Measurements from ENCODE around the gene PLBD2.
A peak's percentile ranks its signal among the peaks of the same experiment; 100 is the strongest.

The PLBD2 gene

DNA sequence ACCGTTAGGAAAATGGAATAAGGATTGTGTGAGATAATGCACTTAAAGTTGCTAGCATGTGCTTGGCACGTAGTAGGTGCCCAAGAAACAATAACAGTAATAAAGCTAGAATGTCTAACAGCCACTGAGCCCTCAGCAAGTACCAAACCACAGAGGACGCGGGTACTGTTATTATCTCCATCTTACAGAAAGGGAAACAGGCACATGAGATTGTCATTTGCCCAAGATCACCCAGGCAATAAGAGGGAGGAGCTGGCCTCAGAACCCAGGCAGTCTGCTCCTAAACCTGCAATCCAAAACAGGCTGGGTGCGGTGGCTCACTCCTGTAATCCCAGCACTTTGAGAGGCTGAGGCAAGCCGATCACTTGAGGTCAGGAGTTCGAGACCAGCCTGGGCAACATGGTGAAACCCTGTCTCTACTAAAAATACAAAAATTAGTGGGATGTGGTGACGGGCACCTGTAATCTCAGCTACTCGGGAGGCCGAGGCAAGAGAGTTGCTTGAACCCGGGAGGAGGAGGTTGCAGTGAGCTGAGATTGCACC is 50.4 kb downstream of the PLBD2 start:
- no peak overlapping the region for H3K27ac ChIP-seq (ENCODE audit: low read length, poor library complexity, severe bottlenecking)
- no peaks in the 10 kb centered on the region for H3K36me3 ChIP-seq (ENCODE audit: control insufficient read depth in 1 of 2, insufficient read depth in 2 of 2, low read depth in 1 of 2, low read length in 2 of 2)
- no peak overlapping the region for H2AFZ ChIP-seq (ENCODE audit: low read depth, low read length)
- no peak overlapping the region for H4K91ac ChIP-seq (ENCODE audit: low read length)
- H4K8ac ChIP-seq (ENCODE audit: low read length), result no peak overlapping the region
- H3K9ac ChIP-seq (ENCODE audit: low read length), result no peak overlapping the region
- no peak overlapping the region for H2BK5ac ChIP-seq (ENCODE audit: low read depth, low read length, poor library complexity, severe bottlenecking)
- no peak overlapping the region for H3K4ac ChIP-seq (ENCODE audit: low read depth in 1 of 2, low read length in 2 of 2)
- peaks cover 6% of the 10 kb centered on the region for H3K4me1 ChIP-seq (ENCODE audit: control insufficient read depth, insufficient read depth, low read depth, low read length)
- no peak overlapping the region for H3K18ac ChIP-seq (ENCODE audit: low read depth in 1 of 2, low read length in 2 of 2)
- no peak overlapping the region for H3K23ac ChIP-seq (ENCODE audit: low read length in 2 of 2)
- H2BK120ac ChIP-seq (ENCODE audit: low read depth, low read length), result no peak overlapping the region
- no peaks in the 10 kb centered on the region for H3K79me1 ChIP-seq (replicated peaks; ENCODE audit: low read length, poor library complexity, severe bottlenecking)
- H2BK15ac ChIP-seq (ENCODE audit: low read depth, poor library complexity, severe bottlenecking), result no peak overlapping the region
- H2BK12ac ChIP-seq (ENCODE audit: low read length in 2 of 2), result no peak overlapping the region
- no peak overlapping the region for H2AK5ac ChIP-seq (ENCODE audit: low read length, severe bottlenecking)
- H3K4me2 ChIP-seq (ENCODE audit: low read length, poor library complexity, severe bottlenecking), result no peak overlapping the region
- H3K9me3 ChIP-seq (ENCODE audit: control insufficient read depth, low read length), result no peaks in the 10 kb centered on the region
- no peaks in the 10 kb centered on the region for H3K27me3 ChIP-seq (ENCODE audit: control insufficient read depth in 1 of 2, insufficient read depth in 1 of 2, low read length in 2 of 2)
- no peak overlapping the region for H3K14ac ChIP-seq (ENCODE audit: low read length in 2 of 2)
- H3K4me3 ChIP-seq (ENCODE audit: insufficient read depth in 1 of 2, low read depth in 1 of 2, low read length in 2 of 2), result no peak overlapping the region
- no peak for DNase-seq
- WGBS, result 96% methylated on average over 10 of the region's 11 CpGs

DNA sequence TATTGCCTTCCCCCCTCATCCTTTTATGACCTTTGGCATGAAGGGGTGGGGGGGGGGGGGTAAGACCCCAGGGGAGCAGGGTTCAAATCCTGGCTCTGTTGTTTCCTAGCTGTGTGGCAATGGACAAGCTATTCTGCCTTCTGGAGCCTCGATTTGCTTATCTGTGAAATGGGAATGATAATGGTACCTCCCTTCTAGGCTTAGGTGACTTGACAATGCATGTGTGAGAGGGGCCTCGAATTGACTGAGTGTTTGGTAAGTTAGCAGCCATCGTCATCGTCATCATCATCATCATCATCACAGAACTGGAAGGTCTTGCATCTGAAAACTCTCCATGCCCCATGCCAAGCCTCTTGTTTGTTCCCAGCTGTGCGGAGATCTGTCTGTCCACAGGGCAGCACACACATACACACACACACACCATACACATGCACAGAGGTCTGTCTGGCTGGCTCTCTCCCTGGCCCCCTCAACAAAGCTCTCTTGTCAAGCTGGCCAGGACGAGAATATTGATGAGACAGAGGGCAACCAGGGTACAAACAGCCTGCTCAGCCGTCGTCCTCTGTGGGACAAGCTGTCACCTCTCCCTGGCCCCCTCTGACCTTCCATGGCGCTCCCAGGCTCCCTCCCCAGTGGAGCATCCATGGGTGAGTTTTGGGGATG is 51.2 kb downstream of the PLBD2 start:
- no peak overlapping the region for H3K4me3 ChIP-seq (ENCODE audit: insufficient read depth in 1 of 2, low read depth in 1 of 2, low read length in 2 of 2)
- H4K8ac ChIP-seq (ENCODE audit: low read length), result no peak overlapping the region
- H3K27ac ChIP-seq (ENCODE audit: low read length, poor library complexity, severe bottlenecking), result no peak overlapping the region
- H3K18ac ChIP-seq (ENCODE audit: low read depth in 1 of 2, low read length in 2 of 2), result no peak overlapping the region
- H2AK5ac ChIP-seq (ENCODE audit: low read length, severe bottlenecking), result no peak overlapping the region
- no peaks in the 10 kb centered on the region for H3K9me3 ChIP-seq (ENCODE audit: control insufficient read depth, low read length)
- H3K14ac ChIP-seq (ENCODE audit: low read length in 2 of 2), result peak overlapping the region in 1 of 2 experiments; percentile 57
- H2BK120ac ChIP-seq (ENCODE audit: low read depth, low read length), result no peak overlapping the region
- H4K91ac ChIP-seq (ENCODE audit: low read length), result no peak overlapping the region
- H2AFZ ChIP-seq (ENCODE audit: low read depth, low read length), result no peak overlapping the region
- no peak overlapping the region for H3K4ac ChIP-seq (ENCODE audit: low read depth in 1 of 2, low read length in 2 of 2)
- H2BK12ac ChIP-seq (ENCODE audit: low read length in 2 of 2), result no peak overlapping the region
- no peak overlapping the region for H2BK15ac ChIP-seq (ENCODE audit: low read depth, poor library complexity, severe bottlenecking)
- H3K79me1 ChIP-seq (replicated peaks; ENCODE audit: low read length, poor library complexity, severe bottlenecking), result no peaks in the 10 kb centered on the region
- no peak overlapping the region for H2BK5ac ChIP-seq (ENCODE audit: low read depth, low read length, poor library complexity, severe bottlenecking)
- no peak overlapping the region for H3K9ac ChIP-seq (ENCODE audit: low read length)
- H3K4me2 ChIP-seq (ENCODE audit: low read length, poor library complexity, severe bottlenecking), result no peak overlapping the region
- peaks cover 0 to 2% of the 10 kb centered on the region in 2 experiments for H3K27me3 ChIP-seq (ENCODE audit: control insufficient read depth in 1 of 2, insufficient read depth in 1 of 2, low read length in 2 of 2)
- 84% methylated on average over 9 of the region's 9 CpGs for WGBS
- no peak for DNase-seq
- peaks cover 6% of the 10 kb centered on the region for H3K4me1 ChIP-seq (ENCODE audit: control insufficient read depth, insufficient read depth, low read depth, low read length)
- H3K23ac ChIP-seq (ENCODE audit: low read length in 2 of 2), result no peak overlapping the region
- H3K36me3 ChIP-seq (ENCODE audit: control insufficient read depth in 1 of 2, insufficient read depth in 2 of 2, low read depth in 1 of 2, low read length in 2 of 2), result no peaks in the 10 kb centered on the region

DNA sequence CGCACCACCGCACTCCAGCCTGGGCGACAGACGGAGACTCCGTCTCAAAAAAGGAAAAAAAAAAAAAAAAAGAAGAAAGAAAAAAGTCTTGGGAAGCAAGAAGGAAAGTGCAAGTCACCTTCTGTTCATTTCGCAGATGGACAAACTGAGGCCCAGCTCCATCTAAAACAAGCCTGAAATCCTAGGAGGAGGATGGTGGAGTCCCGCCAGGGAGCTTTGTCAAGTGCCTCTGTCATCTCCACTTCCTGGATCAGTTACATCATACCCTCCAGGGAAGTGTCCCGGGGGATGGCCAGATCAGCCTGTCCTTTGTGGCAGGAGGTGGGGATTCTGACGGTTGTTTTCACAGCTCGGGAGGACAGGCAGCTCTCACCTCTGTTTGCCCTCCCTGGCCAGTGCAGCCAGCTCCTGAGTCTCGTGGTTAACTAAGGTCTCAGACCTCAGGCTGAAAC is 55.1 kb downstream of the PLBD2 start:
- Histone ChIP-seq H3K27ac (ENCODE audit: low read length, poor library complexity, severe bottlenecking) (no peak overlapping the region), H2BK15ac (ENCODE audit: low read depth, poor library complexity, severe bottlenecking) (no peak overlapping the region), H4K8ac (ENCODE audit: low read length) (no peak overlapping the region), H3K9me3 (ENCODE audit: control insufficient read depth, low read length) (no peaks in the 10 kb centered on the region), H3K4ac (ENCODE audit: low read depth in 1 of 2, low read length in 2 of 2) (no peak overlapping the region), H3K36me3 (ENCODE audit: control insufficient read depth in 1 of 2, insufficient read depth in 2 of 2, low read depth in 1 of 2, low read length in 2 of 2) (no peaks in the 10 kb centered on the region), H3K14ac (ENCODE audit: low read length in 2 of 2) (no peak overlapping the region), H3K23ac (ENCODE audit: low read length in 2 of 2) (no peak overlapping the region), H2BK120ac (ENCODE audit: low read depth, low read length) (no peak overlapping the region), H2BK5ac (ENCODE audit: low read depth, low read length, poor library complexity, severe bottlenecking) (no peak overlapping the region), H4K91ac (ENCODE audit: low read length) (no peak overlapping the region), H2AFZ (ENCODE audit: low read depth, low read length) (no peak overlapping the region), H3K4me1 (ENCODE audit: control insufficient read depth, insufficient read depth, low read depth, low read length) (peaks cover 13% of the 10 kb centered on the region), H3K79me1 (replicated peaks; ENCODE audit: low read length, poor library complexity, severe bottlenecking) (no peaks in the 10 kb centered on the region), H3K18ac (ENCODE audit: low read depth in 1 of 2, low read length in 2 of 2) (peak overlapping the region in 1 of 2 experiments; percentile 6), H3K4me2 (ENCODE audit: low read length, poor library complexity, severe bottlenecking) (no peak overlapping the region), H3K4me3 (ENCODE audit: insufficient read depth in 1 of 2, low read depth in 1 of 2, low read length in 2 of 2) (no peak overlapping the region), H3K27me3 (ENCODE audit: control insufficient read depth in 1 of 2, insufficient read depth in 1 of 2, low read length in 2 of 2) (peaks cover 0 to 2% of the 10 kb centered on the region in 2 experiments), H2BK12ac (ENCODE audit: low read length in 2 of 2) (no peak overlapping the region), H3K9ac (ENCODE audit: low read length) (no peak overlapping the region), H2AK5ac (ENCODE audit: low read length, severe bottlenecking) (no peak overlapping the region)
- WGBS, result 59% methylated on average over 11 of the region's 11 CpGs
- peak; percentile 32 for DNase-seq

DNA sequence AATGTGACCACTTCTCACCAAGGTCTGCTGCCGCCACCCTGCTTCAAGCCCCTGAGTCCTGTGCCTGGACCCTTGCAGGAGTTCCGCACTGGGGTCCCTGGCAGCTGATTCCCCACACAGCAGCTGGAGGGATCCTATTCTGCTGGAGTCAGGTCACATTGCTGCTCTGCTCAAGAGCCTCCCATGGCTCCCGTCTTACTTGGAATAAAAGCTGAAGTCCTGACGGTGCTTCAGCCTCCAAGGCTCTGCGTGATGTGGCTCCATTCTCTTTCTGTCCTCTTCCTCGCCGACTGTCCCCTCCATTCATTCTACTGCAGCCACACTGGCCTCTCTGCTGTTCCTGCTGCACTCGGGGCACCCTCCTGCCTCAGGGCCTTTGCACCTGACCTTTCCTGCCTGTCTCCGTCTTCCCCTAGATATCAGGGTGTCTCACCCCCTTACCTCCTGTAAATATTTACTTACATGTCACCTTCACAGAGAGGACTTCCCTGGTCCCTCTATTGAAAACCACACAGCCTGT is 56.2 kb downstream of the PLBD2 start:
- Histone ChIP-seq H3K79me1 (replicated peaks; ENCODE audit: low read length, poor library complexity, severe bottlenecking) (no peaks in the 10 kb centered on the region), H3K14ac (ENCODE audit: low read length in 2 of 2) (no peak overlapping the region), H3K27ac (ENCODE audit: low read length, poor library complexity, severe bottlenecking) (no peak overlapping the region), H3K36me3 (ENCODE audit: control insufficient read depth in 1 of 2, insufficient read depth in 2 of 2, low read depth in 1 of 2, low read length in 2 of 2) (no peaks in the 10 kb centered on the region), H3K23ac (ENCODE audit: low read length in 2 of 2) (no peak overlapping the region), H3K4me2 (ENCODE audit: low read length, poor library complexity, severe bottlenecking) (no peak overlapping the region), H2AFZ (ENCODE audit: low read depth, low read length) (no peak overlapping the region), H3K9me3 (ENCODE audit: control insufficient read depth, low read length) (no peaks in the 10 kb centered on the region), H2BK12ac (ENCODE audit: low read length in 2 of 2) (no peak overlapping the region), H2AK5ac (ENCODE audit: low read length, severe bottlenecking) (no peak overlapping the region), H4K91ac (ENCODE audit: low read length) (no peak overlapping the region), H4K8ac (ENCODE audit: low read length) (no peak overlapping the region), H3K18ac (ENCODE audit: low read depth in 1 of 2, low read length in 2 of 2) (no peak overlapping the region), H2BK15ac (ENCODE audit: low read depth, poor library complexity, severe bottlenecking) (no peak overlapping the region), H3K27me3 (ENCODE audit: control insufficient read depth in 1 of 2, insufficient read depth in 1 of 2, low read length in 2 of 2) (peaks cover 0 to 2% of the 10 kb centered on the region in 2 experiments), H2BK5ac (ENCODE audit: low read depth, low read length, poor library complexity, severe bottlenecking) (no peak overlapping the region), H2BK120ac (ENCODE audit: low read depth, low read length) (no peak overlapping the region), H3K9ac (ENCODE audit: low read length) (no peak overlapping the region), H3K4ac (ENCODE audit: low read depth in 1 of 2, low read length in 2 of 2) (no peak overlapping the region), H3K4me1 (ENCODE audit: control insufficient read depth, insufficient read depth, low read depth, low read length) (peaks cover 14% of the 10 kb centered on the region), H3K4me3 (ENCODE audit: insufficient read depth in 1 of 2, low read depth in 1 of 2, low read length in 2 of 2) (no peak overlapping the region)
- WGBS, result 92% methylated on average over 9 of the region's 9 CpGs
- DNase-seq, result no peak
